Right forelimb (tissue), 1 donor: ENCODE results near the gene AMZ2.
A peak's percentile ranks its signal among the peaks of the same experiment; 100 is the strongest.

ENCODE experiments used
- DNase-seq: peaks from one replicate; pipeline ENCODE4 v3.0.0-alpha.2; 2018

Gene AMZ2

GRCh38 chr17:68291836-68292688, 44.2 kb downstream of the AMZ2 start:
- DNase-seq: peak; percentile 73

- no peak for DNase-seq
Measured at GRCh38 chr17:68292689-68293040, 44.8 kb downstream of the AMZ2 start.

- DNase-seq: no peak
Measured at GRCh38 chr17:68293490-68294195, 45.8 kb downstream of the AMZ2 start.

- no peak for DNase-seq
Measured at GRCh38 chr17:68294196-68294555, 46.3 kb downstream of the AMZ2 start.

- no peak for DNase-seq
Measured at GRCh38 chr17:68294617-68295016, 46.8 kb downstream of the AMZ2 start.

- no peak for DNase-seq
Measured at GRCh38 chr17:68295086-68295485, 47.2 kb downstream of the AMZ2 start.

GRCh38 chr17:68296217-68297191, 48.7 kb downstream of the AMZ2 start:
- no peak for DNase-seq

- no peak for DNase-seq
Measured at GRCh38 chr17:68297195-68297594, 49.4 kb downstream of the AMZ2 start.

GRCh38 chr17:68298601-68299000, 50.8 kb downstream of the AMZ2 start:
- no peak for DNase-seq

- no peak for DNase-seq
Measured at GRCh38 chr17:68299817-68300216, 52.0 kb downstream of the AMZ2 start.

GRCh38 chr17:68301438-68301959, 53.7 kb downstream of the AMZ2 start:
- DNase-seq: no peak

GRCh38 chr17:68302066-68302564, 54.3 kb downstream of the AMZ2 start:
- DNase-seq: no peak

GRCh38 chr17:68302666-68303065, 54.8 kb downstream of the AMZ2 start:
- DNase-seq: no peak

GRCh38 chr17:68304706-68305105, 56.9 kb downstream of the AMZ2 start:
- DNase-seq: no peak

- DNase-seq: no peak
Measured at GRCh38 chr17:68305142-68305541, 57.3 kb downstream of the AMZ2 start.
